HepG2 (cell line): ENCODE results near the gene NFXL1. TPM values are rescaled to one million over a fixed set of nuclear protein-coding genes. Genes with fewer than 3 reads are reported as not detected.
A peak's percentile ranks its signal among the peaks of the same experiment; 100 is the strongest.

ENCODE experiments used
- E2F5 ChIP-seq: sonication (generic); formaldehyde crosslinking; conservative IDR thresholded peaks from 2 replicates; pipeline ENCODE4 v1.4.0; 2020; ENCODE audit warnings: missing genetic modification reagents
- HNF1B ChIP-seq: sonication (generic); formaldehyde crosslinking; IDR thresholded peaks from 2 replicates; pipeline ENCODE4 v1.5.1; 2020; ENCODE audit warnings: mild to moderate bottlenecking, moderate library complexity, missing genetic modification reagents
- RAD21 ChIP-seq: fragments of 450-650 bp; formaldehyde crosslinking; IDR thresholded peaks from 2 replicates; pipeline ENCODE4 v1.5.0; 2020; ENCODE audit warnings: mild to moderate bottlenecking
- SMAD1 ChIP-seq: sonication (generic); formaldehyde crosslinking; IDR thresholded peaks from 2 replicates; pipeline ENCODE4 v1.4.0; 2020; ENCODE audit warnings: missing genetic modification reagents, low read depth, mild to moderate bottlenecking, borderline replicate concordance
- ZBED4 ChIP-seq: sonication (generic); formaldehyde crosslinking; IDR thresholded peaks from 2 replicates; pipeline ENCODE4 v1.4.0; 2020; ENCODE audit warnings: missing genetic modification reagents, borderline replicate concordance
- ZBTB33 ChIP-seq: sonication (generic); formaldehyde crosslinking; IDR thresholded peaks from 2 replicates; pipeline ENCODE4 v1.4.0; 2020; ENCODE audit warnings: missing genetic modification reagents
- ZEB1 ChIP-seq: IDR thresholded peaks from 2 replicates; pipeline ENCODE4 v1.6.1; 2012; ENCODE audit warnings: mild to moderate bottlenecking, low read depth, inconsistent platforms; ENCODE audit not compliant: insufficient replicate concordance
- ZKSCAN8 ChIP-seq: IDR thresholded peaks from 2 replicates; pipeline ENCODE4 v1.6.1; 2016; ENCODE audit warnings: borderline replicate concordance, missing genetic modification reagents, missing compliant biosample characterization
- ZNF550 ChIP-seq: sonication (generic); formaldehyde crosslinking; IDR thresholded peaks from 2 replicates; pipeline ENCODE4 v1.4.0; 2020; ENCODE audit warnings: mild to moderate bottlenecking, missing genetic modification reagents, borderline replicate concordance
- ZNF570 ChIP-seq: sonication (generic); formaldehyde crosslinking; IDR thresholded peaks from 2 replicates; pipeline ENCODE4 v1.4.0; 2020; ENCODE audit warnings: mild to moderate bottlenecking, missing genetic modification reagents, borderline replicate concordance
- ZNF672 ChIP-seq: sonication (generic); formaldehyde crosslinking; IDR thresholded peaks from 2 replicates; pipeline ENCODE4 v1.8.1; 2022; ENCODE audit warnings: missing genetic modification reagents
- ZNF770 ChIP-seq: sonication (generic); formaldehyde crosslinking; IDR thresholded peaks from 2 replicates; pipeline ENCODE4 v1.5.0; 2020; ENCODE audit warnings: mild to moderate bottlenecking, missing genetic modification reagents
- ZNF780A ChIP-seq: sonication (generic); formaldehyde crosslinking; IDR thresholded peaks from 2 replicates; pipeline ENCODE4 v1.8.0; 2022; ENCODE audit warnings: mild to moderate bottlenecking, missing genetic modification reagents, moderate library complexity
- polyA plus RNA-seq, 8 experiments: library from polyadenylated mRNA; depleted of rRNA in 3 of 8; stranded (reverse) in 7 of 8; unstranded in 1 of 8; fragments of >200 nt; fragmentation: Illumina TruSeq in 4 of 8; extraction: Trizol in 4 of 8; gene quantifications; 2 replicates each; pipeline versions ENCODE4 v1.2.1 to v1.2.3, GENCODE V29; 2011 to 2016; ENCODE audit warnings: low read depth in 4 of 8, missing spikeins in 1 of 8, mixed read lengths in 1 of 8; ENCODE audit not compliant: insufficient read depth in 1 of 8
- total RNA-seq, 5 experiments: library from RNA; depleted of rRNA; stranded (reverse); fragments of >200 nt; fragmentation: Illumina TruSeq; extraction: Trizol; gene quantifications; 2 replicates each; pipeline ENCODE4 v1.2.3, GENCODE V29; 2016; ENCODE audit warnings: low read depth in 1 of 5
- TF ChIP-seq, protein P1 (sequence below): sonication (generic); formaldehyde crosslinking; IDR thresholded peaks from 2 replicates; pipeline ENCODE4 v1.5.0; 2020; ENCODE audit warnings: mild to moderate bottlenecking, missing genetic modification reagents, borderline replicate concordance

The NFXL1 gene
- total and polyA plus RNA-seq, 2 of the 13 experiments (the other 11 are each of a cell fraction or from before 2014, with no cell fraction given), result 12.0 to 18.6 TPM

DNA sequence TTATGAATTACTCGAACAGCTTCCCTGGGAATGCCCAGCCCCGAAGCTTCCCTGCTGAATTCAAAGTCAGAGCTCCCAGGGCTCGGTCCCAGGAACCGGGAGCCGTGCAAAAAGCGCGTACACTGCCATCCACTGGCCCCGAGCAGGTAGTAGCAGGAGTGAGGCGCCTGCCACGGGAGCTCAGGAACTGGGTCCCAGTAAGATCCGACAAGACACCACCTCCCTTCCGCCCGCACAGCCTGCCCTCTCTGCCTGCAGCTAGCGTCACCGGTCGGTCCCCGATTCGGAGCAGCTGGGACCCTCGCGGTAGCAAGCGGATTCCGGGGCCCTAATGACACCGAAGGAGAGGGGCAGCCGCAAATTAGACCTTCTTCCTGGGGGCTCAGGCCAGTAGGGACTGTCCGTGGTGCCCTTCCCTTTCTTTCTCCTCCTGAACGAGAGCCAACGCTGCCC, 77.7 kb downstream of the NFXL1 start (continued):
- TF ChIP-seq ZEB1 (peak; percentile 41), RAD21 (CRISPR knock-in tag) (peak; percentile 93), ZNF570 (no peak), HNF1B (CRISPR knock-in tag) (0 out of 2 replicates have a peak, but pooled peaks have one; percentile 48), ZNF672 (no peak), E2F5 (no peak), ZNF780A (no peak), ZNF770 (CRISPR knock-in tag) (no peak), ZNF550 (CRISPR knock-in tag) (no peak), ZKSCAN8 (CRISPR knock-in tag) (no peak), ZBED4 (CRISPR knock-in tag) (no peak), ZBTB33 (CRISPR knock-in tag) (no peak), SMAD1 (no peak)
- TF ChIP-seq, protein P1, sequence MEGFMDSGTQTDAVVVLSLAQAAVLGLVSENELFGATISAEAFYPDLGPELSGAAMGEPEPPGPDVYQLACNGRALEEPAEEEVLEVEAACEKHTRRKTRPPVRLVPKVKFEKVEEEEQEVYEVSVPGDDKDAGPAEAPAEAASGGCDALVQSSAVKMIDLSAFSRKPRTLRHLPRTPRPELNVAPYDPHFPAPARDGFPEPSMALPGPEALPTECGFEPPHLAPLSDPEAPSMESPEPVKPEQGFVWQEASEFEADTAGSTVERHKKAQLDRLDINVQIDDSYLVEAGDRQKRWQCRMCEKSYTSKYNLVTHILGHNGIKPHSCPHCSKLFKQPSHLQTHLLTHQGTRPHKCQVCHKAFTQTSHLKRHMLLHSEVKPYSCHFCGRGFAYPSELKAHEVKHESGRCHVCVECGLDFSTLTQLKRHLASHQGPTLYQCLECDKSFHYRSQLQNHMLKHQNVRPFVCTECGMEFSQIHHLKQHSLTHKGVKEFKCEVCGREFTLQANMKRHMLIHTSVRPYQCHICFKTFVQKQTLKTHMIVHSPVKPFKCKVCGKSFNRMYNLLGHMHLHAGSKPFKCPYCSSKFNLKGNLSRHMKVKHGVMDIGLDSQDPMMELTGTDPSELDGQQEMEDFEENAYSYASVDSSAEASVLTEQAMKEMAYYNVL (CRISPR knock-in tag), result no peak
